ENCODE data around the gene PERM1. TPM values are rescaled to one million over a fixed set of nuclear protein-coding genes. Genes with fewer than 3 reads are reported as not detected.
"Not testable (repeated sequence)": the region's sequence is repeated elsewhere in the genome, so short reads cannot be mapped to it uniquely, and the experiment has no call there.

The PERM1 gene
- total RNA-seq, 1 donor from 2014 or later = not detected

GRCh38 chr1:998995-999724 lies 17.3 kb upstream of the PERM1 start:
- intact Hi-C loops (cut with micrococcal nuclease) = no loop called here

- intact Hi-C loops (cut with micrococcal nuclease) = no loop called here
Measured at GRCh38 chr1:998745-998994, 16.8 kb upstream of the PERM1 start.

- intact Hi-C loops (cut with micrococcal nuclease) = no loop called here
Measured at GRCh38 chr1:997993-998744, 16.3 kb upstream of the PERM1 start.

- intact Hi-C loops (cut with micrococcal nuclease) = no loop called here
Measured at GRCh38 chr1:997713-997992, 15.8 kb upstream of the PERM1 start.

- intact Hi-C loops (cut with micrococcal nuclease) = no loop called here
Measured at GRCh38 chr1:996851-997712, 15.2 kb upstream of the PERM1 start.

- intact Hi-C loops (cut with micrococcal nuclease) = no loop called here
Measured at GRCh38 chr1:995665-996633, 14.1 kb upstream of the PERM1 start.

- intact Hi-C loops (cut with micrococcal nuclease) = not testable (repeated sequence)
Measured at GRCh38 chr1:994546-994945, 12.7 kb upstream of the PERM1 start.

GRCh38 chr1:993379-993995 lies 11.6 kb upstream of the PERM1 start:
- intact Hi-C loops (cut with micrococcal nuclease) = no loop called here

GRCh38 chr1:992362-992761 lies 10.5 kb upstream of the PERM1 start:
- intact Hi-C loops (cut with micrococcal nuclease) = no loop called here

- intact Hi-C loops (cut with micrococcal nuclease) = no loop called here
Measured at GRCh38 chr1:991895-992294, 10.0 kb upstream of the PERM1 start.

GRCh38 chr1:991275-991674 lies 9.4 kb upstream of the PERM1 start:
- intact Hi-C loops (cut with micrococcal nuclease) = not testable (repeated sequence)

- intact Hi-C loops (cut with micrococcal nuclease) = loop anchor here (10.0 kb wide), 1 partner anchor 47 kb away; no protein-coding TSS in a partner anchor
Measured at GRCh38 chr1:988061-988460, 6.2 kb upstream of the PERM1 start.

GRCh38 chr1:985126-985525 lies 3.2 kb upstream of the PERM1 start:
- intact Hi-C loops (cut with micrococcal nuclease) = loop anchor here (10.0 kb wide), 1 partner anchor 50 kb away; no protein-coding TSS in a partner anchor

GRCh38 chr1:984476-984814 lies 2.6 kb upstream of the PERM1 start:
- intact Hi-C loops (cut with micrococcal nuclease) = loop anchor here (1.0 to 10.0 kb wide), 2 partner anchors 50 to 79 kb away; no protein-coding TSS in a partner anchor

GRCh38 chr1:983798-984475 lies 2.0 kb upstream of the PERM1 start:
- intact Hi-C loops (cut with micrococcal nuclease) = loop anchor here (1.0 to 10.0 kb wide), 2 partner anchors 51 to 79 kb away; no protein-coding TSS in a partner anchor

- intact Hi-C loops (cut with micrococcal nuclease) = loop anchor here (10.0 kb wide), 1 partner anchor 52 kb away; no protein-coding TSS in a partner anchor
Measured at GRCh38 chr1:982765-983436, 1.0 kb upstream of the PERM1 start.

GRCh38 chr1:981491-981954 lies 370 bp downstream of the PERM1 start:
- intact Hi-C loops (cut with micrococcal nuclease) = loop anchor here (10.0 kb wide), 1 partner anchor 53 kb away; no protein-coding TSS in a partner anchor

- intact Hi-C loops (cut with micrococcal nuclease) = loop anchor here (10.0 kb wide), 1 partner anchor 54 kb away; no protein-coding TSS in a partner anchor
Measured at GRCh38 chr1:980602-981395, 1.1 kb downstream of the PERM1 start.
